HCT116 (cell line): ENCODE data around the gene GPR22. TPM values are rescaled to one million over a fixed set of nuclear protein-coding genes. Genes with fewer than 3 reads are reported as not detected.

Experiments
- ATAC-seq: fragments of 200-7000 bp; cut with Tn5 transposase; 2 replicates; pipeline ENCODE4 v1.9.1; 2020; ENCODE audit warnings: mild to moderate bottlenecking, moderate library complexity
- BruUV-seq: library from RNA; stranded (reverse); fragments of 400-500 nt; replicated peaks from 2 replicates; lab custom pipeline; 2021; lab: Mats Ljungman, UMichigan
- CTCF ChIA-PET: fragments of 300-600 bp; sonication (Branson Sonifier 250); formaldehyde crosslinking; loops from one replicate; lab custom pipeline; 2021; ENCODE audit warnings: antibody characterized with exemption; lab: Charles Lee
- POLR2A ChIA-PET: fragments of 300-600, 350-600 bp; sonication (Branson Sonifier 250); formaldehyde crosslinking; loops from one replicate; lab custom pipeline; 2021; ENCODE audit warnings: antibody characterized with exemption; lab: Charles Lee
- RAD21 ChIA-PET, 2 experiments: fragments of 300-600 bp; sonication (Branson Sonifier 250); formaldehyde crosslinking; loops; one replicate each; lab custom pipeline; 2023; ENCODE audit warnings: low total read pairs in 2 of 2; ENCODE audit not compliant: uncharacterized antibody in 2 of 2, unreplicated experiment in 2 of 2, low non-redundant PET in 1 of 2; lab: Charles Lee
- DNase-seq: peaks from one replicate; pipeline ENCODE4 v3.0.0-alpha.2; 2010; ENCODE audit warnings: low read depth, low spot score
- H2AFZ ChIP-seq: fragments of 200-600 bp; shearing (Covaris generic), sonication (generic); 2 replicates; pipeline ENCODE4 v1.6.1; 2017; ENCODE audit warnings: low read depth, mixed run types, mixed read lengths, antibody characterized with exemption, low read length; ENCODE audit not compliant: poor library complexity, severe bottlenecking
- H3K27ac ChIP-seq: 2 replicates; pipeline ENCODE4 v1.5.1; 2012; ENCODE audit warnings: low read depth, low read length
- H3K27me3 ChIP-seq: fragments of 200-600 bp; sonication (generic); 2 replicates; pipeline ENCODE4 v1.6.1; 2016; ENCODE audit warnings: mixed run types, low read length, mixed read lengths; ENCODE audit not compliant: insufficient read depth
- H3K36me3 ChIP-seq, 2 experiments: fragments of 200-500 bp in 1 of 2; fragments of 200-600 bp in 1 of 2; sonication (Bioruptor generic) in 1 of 2; sonication (generic) in 1 of 2; 2 replicates each; pipeline versions ENCODE4 v1.5.1 to v1.6.1; 2014 to 2016; ENCODE audit warnings: low read length in 2 of 2, inconsistent platforms in 1 of 2, mixed read lengths in 1 of 2, mixed run types in 1 of 2; ENCODE audit not compliant: insufficient read depth in 2 of 2, control insufficient read depth in 1 of 2
- H3K4me1 ChIP-seq, 2 experiments: fragments of 200-600 bp in 1 of 2; sonication (generic) in 1 of 2; 2 replicates each; pipeline versions ENCODE4 v1.5.1 to v1.6.1; 2012 to 2017; ENCODE audit warnings: low read length in 2 of 2, inconsistent platforms in 1 of 2, mild to moderate bottlenecking in 1 of 2, mixed read lengths in 1 of 2, mixed run types in 1 of 2, moderate library complexity in 1 of 2; ENCODE audit not compliant: insufficient read depth in 2 of 2, control insufficient read depth in 1 of 2
- H3K4me2 ChIP-seq: fragments of 200-600 bp; sonication (generic); 2 replicates; pipeline ENCODE4 v1.6.1; 2017; ENCODE audit warnings: mixed run types, low read length, mixed read lengths
- H3K4me3 ChIP-seq, 2 experiments: fragments of 200-600 bp in 1 of 2; sonication (generic) in 1 of 2; replicated peaks in 1 of 2; 2 replicates each; pipeline ENCODE4 v1.5.1; 2011 to 2016; ENCODE audit warnings: low read length in 2 of 2, control low read depth in 1 of 2, low read depth in 1 of 2, mild to moderate bottlenecking in 1 of 2, mixed read lengths in 1 of 2, mixed run types in 1 of 2
- H3K79me2 ChIP-seq: fragments of 200-600 bp; sonication (generic); 2 replicates; pipeline ENCODE4 v1.6.1; 2017; ENCODE audit warnings: mild to moderate bottlenecking, mixed run types, low read length, moderate library complexity, mixed read lengths; ENCODE audit not compliant: insufficient read depth
- H3K9ac ChIP-seq: fragments of 200-600 bp; sonication (generic); 2 replicates; pipeline ENCODE4 v1.6.1; 2016; ENCODE audit warnings: low read length, mixed read lengths
- H3K9me2 ChIP-seq: fragments of 200-600 bp; sonication (generic), shearing (Covaris generic); 2 replicates; pipeline ENCODE4 v1.6.1; 2017; ENCODE audit warnings: mixed run types, mild to moderate bottlenecking, moderate library complexity; ENCODE audit not compliant: insufficient read depth
- H3K9me3 ChIP-seq, 2 experiments: fragments of 200-500 bp in 1 of 2; fragments of 200-600 bp in 1 of 2; sonication (Bioruptor generic) in 1 of 2; sonication (generic) in 1 of 2; 2 replicates each; pipeline ENCODE4 v1.6.1; 2014 to 2017; ENCODE audit warnings: low read length in 2 of 2, mixed read lengths in 2 of 2, inconsistent platforms in 1 of 2, low read depth in 1 of 2, mild to moderate bottlenecking in 1 of 2, mixed run types in 1 of 2, moderate library complexity in 1 of 2; ENCODE audit not compliant: control insufficient read depth in 1 of 2, insufficient read depth in 1 of 2
- H4K20me1 ChIP-seq: fragments of 200-600 bp; sonication (generic), shearing (Covaris generic); 2 replicates; pipeline ENCODE4 v1.6.1; 2017; ENCODE audit warnings: mixed run types, mild to moderate bottlenecking, moderate library complexity; ENCODE audit not compliant: insufficient read depth
- CBX3 ChIP-seq: IDR thresholded peaks from 2 replicates; pipeline ENCODE4 v1.6.1; 2012; ENCODE audit warnings: low read depth
- CEBPB ChIP-seq: IDR thresholded peaks from 2 replicates; pipeline ENCODE4 v1.6.1; 2012; ENCODE audit warnings: low read depth
- CTCF ChIP-seq, 3 experiments: fragments of 200-600 bp in 1 of 3; sonication (generic) in 1 of 3; IDR thresholded peaks in 2 of 3; conservative IDR thresholded peaks in 1 of 3; 2 replicates each; pipeline ENCODE4 v1.5.1; 2012 to 2017; ENCODE audit warnings: low read depth in 2 of 3, low read length in 2 of 3, antibody characterized with exemption in 1 of 3, borderline replicate concordance in 1 of 3, control low read depth in 1 of 3, mild to moderate bottlenecking in 1 of 3, mixed read lengths in 1 of 3, mixed run types in 1 of 3, moderate library complexity in 1 of 3; ENCODE audit not compliant: insufficient read depth in 1 of 3
- EGR1 ChIP-seq: IDR thresholded peaks from 2 replicates; pipeline ENCODE4 v1.6.1; 2012; ENCODE audit warnings: low read depth
- ELF1 ChIP-seq: IDR thresholded peaks from 2 replicates; pipeline ENCODE4 v1.6.1; 2012; ENCODE audit warnings: low read depth, borderline replicate concordance
- EZH2 ChIP-seq: fragments of 200-600 bp; sonication (generic); IDR thresholded peaks from 2 replicates; pipeline ENCODE4 v1.6.1; 2017; ENCODE audit warnings: antibody characterized with exemption, mixed run types
- FOSL1 ChIP-seq: IDR thresholded peaks from 2 replicates; pipeline ENCODE4 v1.6.1; 2012; ENCODE audit warnings: low read depth
- JUND ChIP-seq: IDR thresholded peaks from 2 replicates; pipeline ENCODE4 v1.6.1; 2012
- POLR2AphosphoS5 ChIP-seq: IDR thresholded peaks from 2 replicates; pipeline ENCODE4 v1.6.1; 2011; ENCODE audit warnings: mild to moderate bottlenecking, low read depth, low read length, moderate library complexity
- RAD21 ChIP-seq: IDR thresholded peaks from 2 replicates; pipeline ENCODE4 v1.6.1; 2012; ENCODE audit warnings: low read depth, mild to moderate bottlenecking
- SRF ChIP-seq: IDR thresholded peaks from 2 replicates; pipeline ENCODE4 v1.6.1; 2012; ENCODE audit warnings: low read depth
- YY1 ChIP-seq: IDR thresholded peaks from 2 replicates; pipeline ENCODE4 v1.6.1; 2011; ENCODE audit warnings: low read length, low read depth, moderate library complexity, mild to moderate bottlenecking; ENCODE audit not compliant: insufficient replicate concordance; ENCODE audit errors: extremely low read depth
- intact Hi-C: fragments of 100-400 bp; cut with micrococcal nuclease; formaldehyde crosslinking; loops from 2 replicates; pipeline ENCODE4 v1.10.0; 2022
- total RNA-seq: library from RNA; stranded (reverse); gene quantifications from one replicate; pipeline ENCODE4 v1.2.1, GENCODE V29; 2021; ENCODE audit not compliant: unreplicated experiment
- TF ChIP-seq, protein P1 (sequence below): IDR thresholded peaks from 2 replicates; pipeline ENCODE4 v1.6.1; 2012

Gene GPR22
- total RNA-seq, 1 experiment from 2014 or later = not detected

DNA sequence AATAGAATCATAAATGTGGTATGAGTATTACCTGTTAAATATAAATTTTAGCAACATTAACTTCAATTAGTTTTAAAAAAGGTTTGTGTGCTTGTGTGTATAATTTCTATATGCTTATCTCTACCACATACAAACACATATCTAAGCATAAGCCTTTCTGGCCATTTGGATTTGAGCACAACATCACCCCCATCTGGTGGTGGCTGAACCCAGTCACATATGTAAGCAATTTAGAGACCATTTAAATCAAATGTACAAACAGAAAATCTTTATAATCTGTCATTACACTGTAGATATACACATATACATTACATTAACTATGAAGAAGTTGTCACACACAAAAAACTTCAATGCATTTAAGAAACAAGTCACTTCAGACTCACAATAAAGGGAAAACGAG is 31.7 kb downstream of the GPR22 start:
- BruUV-seq = no TSS peak
- no peak overlapping the region for H2AFZ ChIP-seq
- CTCF ChIA-PET = interaction anchor here (0.6 to 1.5 kb wide), 11 partner anchors 12 to 377 kb away, joined by 3 to 8 read pairs (median 4); no protein-coding TSS in a partner anchor
- TF ChIP-seq, protein P1, sequence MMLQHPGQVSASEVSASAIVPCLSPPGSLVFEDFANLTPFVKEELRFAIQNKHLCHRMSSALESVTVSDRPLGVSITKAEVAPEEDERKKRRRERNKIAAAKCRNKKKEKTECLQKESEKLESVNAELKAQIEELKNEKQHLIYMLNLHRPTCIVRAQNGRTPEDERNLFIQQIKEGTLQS = no peak
- TF ChIP-seq CBX3 (no peak), EZH2 (no peak), RAD21 (peak; percentile 52), POLR2AphosphoS5 (no peak), SRF (no peak), CTCF (IDR thresholded peaks at IDR 0.05 in 2 of 3, conservative IDR thresholded peaks at IDR 0.05 in 1 of 3; ENCODE audit: borderline replicate concordance in 1 of 3, insufficient read depth in 1 of 3, low read depth in 2 of 3, low read length in 2 of 3) (peak; percentile 31 to 62 (median 56); a peak in 5 of 6 replicates), CEBPB (no peak), EGR1 (no peak), YY1 (no peak), FOSL1 (no peak), ELF1 (no peak), JUND (no peak)
- TF ChIP-seq, all 23 proteins: peak for 2
- H4K20me1 ChIP-seq = no peaks in the 10 kb centered on the region
- H3K27me3 ChIP-seq = no peaks in the 10 kb centered on the region
- peaks cover 10 to 13% of the 10 kb centered on the region in 2 experiments; a peak in 3 of 4 replicates for H3K4me1 ChIP-seq
- no peaks in the 10 kb centered on the region for H3K9me3 ChIP-seq
- intact Hi-C loops = loop anchor here (2.0 kb wide), 1 partner anchor 299 kb away; no protein-coding TSS in a partner anchor
- H3K9me2 ChIP-seq = no peaks in the 10 kb centered on the region
- H3K79me2 ChIP-seq = no peaks in the 10 kb centered on the region; the same call in 1 of the 2 replicates
- no peaks in the 10 kb centered on the region for H3K36me3 ChIP-seq
- H3K9ac ChIP-seq = no peak overlapping the region
- H3K27ac ChIP-seq = no peak overlapping the region
- DNase-seq (peak; percentile 26), ATAC-seq (peak; percentile 77)
- ChIA-PET RAD21 (interaction anchor here in 1 of 2 experiments (1.3 kb wide), 1 partner anchor 39 kb away, joined by 3 read pairs; no protein-coding TSS in a partner anchor), POLR2A (no interaction called here)
- no peak overlapping the region for H3K4me3 ChIP-seq
- no peak overlapping the region for H3K4me2 ChIP-seq
